NCI-H1105 treated with DMSO at 0.1 percent for 48 hours (cell line): ENCODE results near the gene ZIC4.
A peak's percentile ranks its signal among the peaks of the same experiment; 100 is the strongest.

Experiments used
- DNase-seq: peaks from one replicate; lab custom pipeline; 2025; lab: John Stamatoyannopoulos, UW

ZIC4 gene

DNA sequence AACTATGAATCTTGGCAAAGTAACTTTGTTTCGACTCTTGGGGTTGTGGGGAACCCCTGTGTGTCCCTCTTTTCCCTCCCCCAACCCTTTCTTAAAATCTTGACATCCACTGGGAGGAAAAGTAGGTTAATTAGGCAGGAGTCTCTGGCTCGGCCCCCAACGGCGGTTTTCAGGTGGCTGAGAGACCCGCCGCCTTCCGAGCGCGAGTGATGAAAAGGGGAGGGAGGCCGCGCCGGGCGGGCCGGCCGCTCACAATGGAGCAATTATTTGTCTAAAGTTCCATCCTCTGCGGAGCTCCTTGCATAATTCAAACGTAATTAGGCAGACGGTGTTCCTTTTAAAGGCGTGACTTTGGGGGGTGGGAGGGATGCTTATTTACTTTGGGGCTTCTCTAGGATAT is 51.7 kb downstream of the ZIC4 start:
- peak; percentile 69 for DNase-seq

DNA sequence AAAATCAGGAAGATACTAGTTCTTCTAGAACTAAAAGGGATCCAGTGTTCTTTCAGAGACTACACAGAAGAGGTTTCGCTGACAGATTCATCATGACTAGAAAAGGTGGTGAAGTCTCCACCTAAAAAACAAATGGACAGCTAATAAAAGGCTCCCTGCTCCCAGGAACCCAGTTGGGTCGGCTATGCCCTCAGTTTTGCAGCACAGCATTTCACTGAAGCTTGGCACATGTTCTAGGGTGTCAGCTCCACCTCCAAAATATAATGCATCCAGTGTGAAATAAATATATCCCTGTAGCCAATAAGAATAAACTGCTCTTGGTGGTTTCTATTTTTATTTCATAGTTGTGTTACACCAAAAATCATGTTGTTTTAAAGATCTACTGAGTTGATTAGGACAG is 55.0 kb downstream of the ZIC4 start:
- no peak for DNase-seq

DNA sequence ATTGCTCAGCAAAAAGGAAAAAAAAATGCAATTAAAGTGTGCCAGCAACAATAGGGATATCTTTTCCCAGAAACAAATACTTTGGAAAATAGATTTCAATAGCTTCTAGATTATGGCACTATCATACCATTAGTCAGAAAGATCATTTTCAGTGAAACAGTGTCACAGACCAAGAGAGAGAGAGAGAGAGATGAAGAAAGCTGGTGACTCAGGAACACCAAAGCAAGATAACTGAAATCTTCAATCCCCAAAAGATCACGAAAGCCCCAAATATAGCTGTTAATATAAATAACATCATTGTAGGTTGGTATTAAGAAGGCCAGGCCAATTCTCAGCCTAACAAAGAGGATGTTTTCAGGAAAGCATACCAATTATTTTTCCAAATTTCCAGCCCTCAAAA is 57.4 kb downstream of the ZIC4 start:
- DNase-seq: no peak

DNA sequence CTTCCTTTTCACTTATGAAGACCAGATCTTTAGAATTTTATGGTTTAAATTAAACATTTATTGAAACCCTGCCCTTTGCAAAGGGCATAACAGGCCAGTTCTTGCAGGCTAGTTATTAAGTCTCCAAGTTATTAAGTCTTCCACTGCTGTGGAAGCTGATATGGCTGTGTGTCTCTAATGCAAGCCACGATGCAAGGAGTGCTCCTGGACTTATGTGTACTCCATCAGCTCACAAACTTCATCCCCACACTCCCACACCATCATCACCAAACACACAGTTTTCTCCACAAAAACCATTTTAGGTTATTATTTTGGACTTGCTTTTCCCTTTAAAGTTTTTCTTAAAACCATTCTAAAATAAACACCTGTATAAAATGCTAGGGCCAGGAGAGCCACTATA is 62.4 kb downstream of the ZIC4 start:
- no peak for DNase-seq

DNA sequence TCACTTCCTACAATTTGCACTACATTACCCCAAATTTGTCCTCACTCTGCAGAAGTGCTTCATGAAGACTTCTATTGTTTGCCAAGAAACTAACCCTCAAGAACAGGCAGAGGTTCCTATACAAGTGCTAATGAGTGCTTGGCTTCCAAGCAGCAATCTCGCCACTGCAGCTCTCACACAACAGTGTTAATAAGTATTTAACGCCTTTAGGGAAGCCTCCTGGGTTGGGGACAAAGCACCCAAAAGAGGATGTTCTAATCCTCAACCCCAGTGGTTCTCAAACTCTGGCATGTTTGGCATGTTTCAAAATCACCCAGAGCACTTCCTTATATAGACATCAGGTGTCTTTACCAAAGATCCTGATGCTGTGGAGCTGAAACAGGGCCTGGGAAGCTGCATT is 64.6 kb downstream of the ZIC4 start:
- DNase-seq: no peak

DNA sequence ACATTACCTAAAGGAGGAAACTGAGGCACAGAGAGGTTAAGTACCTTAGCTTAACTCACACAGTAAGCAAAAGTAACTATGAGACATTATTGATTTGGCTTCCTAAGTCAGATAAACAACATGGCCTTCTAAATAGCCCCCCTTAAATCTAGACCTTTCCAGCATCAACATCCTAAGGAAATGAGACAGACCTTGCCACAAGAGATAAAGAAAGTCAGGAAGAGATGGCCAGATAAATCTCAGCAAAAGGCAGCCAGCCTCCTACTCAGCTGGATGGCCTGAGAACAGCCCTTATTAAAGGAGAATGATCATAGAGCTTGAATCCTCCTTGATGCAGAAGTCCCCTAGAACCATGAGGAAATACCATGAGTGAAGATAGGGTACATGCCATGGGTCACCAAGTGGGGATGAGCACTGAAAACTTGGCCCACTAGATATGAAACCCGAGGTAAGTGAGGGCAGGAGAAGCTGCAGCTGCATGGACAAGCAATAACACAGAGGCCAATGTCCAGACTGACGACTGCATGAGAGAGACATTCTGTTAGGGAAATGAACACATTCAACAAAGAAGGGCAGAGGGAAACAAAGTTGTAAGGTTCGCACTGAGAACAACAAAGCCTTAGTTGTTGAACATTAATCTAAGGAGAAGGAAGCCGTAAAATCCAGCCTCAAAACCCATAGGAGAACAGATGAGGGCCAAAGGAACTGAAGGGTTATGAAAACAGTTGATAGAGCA is 69.6 kb downstream of the ZIC4 start:
- DNase-seq: no peak
